Lower lobe of right lung (tissue), 2 donors: Measurements from ENCODE around the gene CETN1. TPM values are rescaled to one million over a fixed set of nuclear protein-coding genes. Genes with fewer than 3 reads are reported as not detected.

Source experiments
- ATAC-seq, 2 donors: fragments of 200-7000 bp; cut with Tn5 transposase; one replicate each; pipeline ENCODE4 v1.9.1; 2020 to 2022; ENCODE audit warnings: mild to moderate bottlenecking in 2 of 2, moderate library complexity in 2 of 2
- DNase-seq: peaks from one replicate; pipeline ENCODE4 v3.0.0-alpha.2; 2020
- H3K27ac ChIP-seq: fragments of 200-600 bp; one replicate; pipeline ENCODE4 v1.8.0; 2022
- H3K27me3 ChIP-seq: fragments of 200-600 bp; one replicate; pipeline ENCODE4 v1.8.0; 2022; ENCODE audit warnings: low read depth
- H3K36me3 ChIP-seq: fragments of 200-600 bp; one replicate; pipeline ENCODE4 v1.8.0; 2022; ENCODE audit warnings: mild to moderate bottlenecking
- H3K4me1 ChIP-seq: fragments of 200-600 bp; one replicate; pipeline ENCODE4 v1.8.0; 2022
- H3K4me3 ChIP-seq: fragments of 200-600 bp; one replicate; pipeline ENCODE4 v1.8.0; 2022; ENCODE audit warnings: mild to moderate bottlenecking
- H3K9me3 ChIP-seq: fragments of 200-600 bp; one replicate; pipeline ENCODE4 v1.8.0; 2022
- intact Hi-C: fragments of 100-400 bp; cut with DNase I; formaldehyde crosslinking; loops from one replicate; pipeline ENCODE4 v1.11.0; 2022
- total RNA-seq: library from RNA; stranded (reverse); fragmentation: NEBNext Ultra II Directional; extraction: Animal tissue kit (Norgen Biotek cat#: 25700); gene quantifications from one replicate; pipeline ENCODE4 v1.2.1, GENCODE V29; 2021
- TF ChIP-seq, protein P1 (sequence below): fragments of 200-600 bp; IDR thresholded peaks from one replicate; pipeline ENCODE4 v1.8.0; 2022; ENCODE audit warnings: antibody characterized with exemption, mild to moderate bottlenecking
- donor health status: DM: no; HTN: yes; CAD: no; lungs with severe emphysema.

The CETN1 gene
- total RNA-seq, 1 donor from 2014 or later: not detected

DNA sequence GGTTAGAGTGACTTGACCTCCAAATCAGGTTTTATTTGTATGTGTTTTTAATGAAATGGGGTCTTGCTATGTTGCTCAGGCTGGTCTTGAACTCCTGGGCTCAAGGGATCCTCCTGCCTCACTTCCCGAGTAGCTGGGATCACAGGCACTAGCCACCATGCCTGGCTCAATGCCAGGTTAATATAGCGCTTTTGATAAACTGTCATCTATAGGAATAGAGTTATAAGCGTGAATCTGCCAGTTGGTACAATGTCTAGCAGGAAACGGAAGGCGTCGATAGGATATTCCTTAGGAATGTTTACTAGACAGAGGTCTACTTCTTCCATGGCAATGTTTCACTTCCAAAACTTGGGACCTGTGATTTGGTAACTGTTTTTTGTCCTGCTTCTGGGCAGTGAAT, 42.1 kb downstream of the CETN1 start:
- ATAC-seq (no peak), DNase-seq (no peak)
- TF ChIP-seq, protein P1, sequence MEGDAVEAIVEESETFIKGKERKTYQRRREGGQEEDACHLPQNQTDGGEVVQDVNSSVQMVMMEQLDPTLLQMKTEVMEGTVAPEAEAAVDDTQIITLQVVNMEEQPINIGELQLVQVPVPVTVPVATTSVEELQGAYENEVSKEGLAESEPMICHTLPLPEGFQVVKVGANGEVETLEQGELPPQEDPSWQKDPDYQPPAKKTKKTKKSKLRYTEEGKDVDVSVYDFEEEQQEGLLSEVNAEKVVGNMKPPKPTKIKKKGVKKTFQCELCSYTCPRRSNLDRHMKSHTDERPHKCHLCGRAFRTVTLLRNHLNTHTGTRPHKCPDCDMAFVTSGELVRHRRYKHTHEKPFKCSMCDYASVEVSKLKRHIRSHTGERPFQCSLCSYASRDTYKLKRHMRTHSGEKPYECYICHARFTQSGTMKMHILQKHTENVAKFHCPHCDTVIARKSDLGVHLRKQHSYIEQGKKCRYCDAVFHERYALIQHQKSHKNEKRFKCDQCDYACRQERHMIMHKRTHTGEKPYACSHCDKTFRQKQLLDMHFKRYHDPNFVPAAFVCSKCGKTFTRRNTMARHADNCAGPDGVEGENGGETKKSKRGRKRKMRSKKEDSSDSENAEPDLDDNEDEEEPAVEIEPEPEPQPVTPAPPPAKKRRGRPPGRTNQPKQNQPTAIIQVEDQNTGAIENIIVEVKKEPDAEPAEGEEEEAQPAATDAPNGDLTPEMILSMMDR: no peak
- intact Hi-C loops: loop anchor here (10.0 kb wide), 1 partner anchor 213 kb away; no protein-coding TSS in a partner anchor
- no peaks in the 10 kb centered on the region for H3K4me1 ChIP-seq
- no peak overlapping the region for H3K27ac ChIP-seq
- no peaks in the 10 kb centered on the region for H3K9me3 ChIP-seq
- no peak overlapping the region for H3K4me3 ChIP-seq
- no peaks in the 10 kb centered on the region for H3K36me3 ChIP-seq
- no peaks in the 10 kb centered on the region for H3K27me3 ChIP-seq

DNA sequence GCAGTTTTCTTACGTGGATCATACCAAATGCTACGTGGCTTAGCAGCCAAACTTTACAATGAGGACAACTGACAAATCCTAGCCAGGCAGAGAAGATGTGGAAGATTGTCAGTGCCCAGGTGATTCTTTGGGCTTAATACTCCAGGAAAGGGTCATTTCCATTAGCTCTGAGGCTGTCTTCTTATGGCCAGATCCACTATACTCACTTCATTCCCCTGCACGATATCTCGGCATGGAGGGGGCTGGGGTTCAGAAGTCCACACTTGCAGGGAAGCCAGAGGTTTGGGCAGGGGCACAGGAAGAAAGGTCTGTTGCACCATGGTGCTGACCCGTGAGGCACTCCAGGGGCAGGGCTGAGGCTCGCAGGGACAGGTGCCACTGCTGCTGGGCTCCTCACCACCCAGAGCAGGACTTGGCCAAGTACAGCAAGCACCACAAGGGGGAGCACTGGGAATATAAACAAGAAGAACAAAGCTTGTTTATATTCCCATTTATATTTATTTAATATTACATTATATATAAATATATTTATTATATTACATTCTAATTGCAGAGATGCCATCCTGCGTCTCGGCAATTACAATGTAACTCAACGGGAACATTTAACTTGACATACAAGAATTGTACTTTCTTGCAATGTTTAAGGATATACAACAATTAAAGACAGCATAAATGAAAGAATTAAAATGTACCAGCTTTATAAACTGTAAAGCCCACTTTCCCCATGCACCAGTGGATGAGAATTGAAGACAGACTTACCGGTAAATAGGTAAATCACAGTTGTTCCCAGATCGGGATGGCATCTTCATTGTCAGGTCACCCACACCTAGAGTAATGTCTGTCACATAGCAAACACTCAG, 43.8 kb downstream of the CETN1 start:
- TF ChIP-seq, protein P1: peak; percentile 77
- ATAC-seq (peak; percentile 81), DNase-seq (peak; percentile 68)
- Histone ChIP-seq H3K4me3 (no peak overlapping the region), H3K4me1 (no peaks in the 10 kb centered on the region), H3K36me3 (no peaks in the 10 kb centered on the region), H3K27ac (no peak overlapping the region), H3K27me3 (no peaks in the 10 kb centered on the region), H3K9me3 (no peaks in the 10 kb centered on the region)
- intact Hi-C loops: loop anchor here (10.0 kb wide), 1 partner anchor 211 kb away; no protein-coding TSS in a partner anchor

DNA sequence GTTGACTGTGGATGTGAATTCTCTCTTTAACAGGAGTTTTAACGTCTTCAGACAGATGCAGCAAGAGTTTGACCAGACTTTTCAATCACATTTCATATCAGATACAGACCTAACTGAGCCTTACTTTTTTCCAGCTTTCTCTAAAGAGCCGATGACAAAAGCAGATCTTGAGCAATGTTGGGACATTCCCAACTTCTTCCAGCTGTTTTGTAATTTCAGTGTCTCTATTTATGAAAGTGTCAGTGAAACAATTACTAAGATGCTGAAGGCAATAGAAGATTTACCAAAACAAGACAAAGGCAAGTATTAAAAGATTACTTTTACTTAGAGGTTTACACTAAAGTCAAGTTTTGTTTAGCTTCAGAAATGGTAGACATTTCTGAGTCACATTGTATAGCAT, 47.1 kb downstream of the CETN1 start:
- DNase-seq (no peak), ATAC-seq (no peak)
- Histone ChIP-seq H3K9me3 (no peaks in the 10 kb centered on the region), H3K4me1 (no peaks in the 10 kb centered on the region), H3K36me3 (no peaks in the 10 kb centered on the region), H3K27me3 (no peaks in the 10 kb centered on the region), H3K27ac (no peak overlapping the region), H3K4me3 (no peak overlapping the region)
- TF ChIP-seq, protein P1: no peak
- intact Hi-C loops: loop anchor here (10.0 kb wide), 1 partner anchor 208 kb away; no protein-coding TSS in a partner anchor

DNA sequence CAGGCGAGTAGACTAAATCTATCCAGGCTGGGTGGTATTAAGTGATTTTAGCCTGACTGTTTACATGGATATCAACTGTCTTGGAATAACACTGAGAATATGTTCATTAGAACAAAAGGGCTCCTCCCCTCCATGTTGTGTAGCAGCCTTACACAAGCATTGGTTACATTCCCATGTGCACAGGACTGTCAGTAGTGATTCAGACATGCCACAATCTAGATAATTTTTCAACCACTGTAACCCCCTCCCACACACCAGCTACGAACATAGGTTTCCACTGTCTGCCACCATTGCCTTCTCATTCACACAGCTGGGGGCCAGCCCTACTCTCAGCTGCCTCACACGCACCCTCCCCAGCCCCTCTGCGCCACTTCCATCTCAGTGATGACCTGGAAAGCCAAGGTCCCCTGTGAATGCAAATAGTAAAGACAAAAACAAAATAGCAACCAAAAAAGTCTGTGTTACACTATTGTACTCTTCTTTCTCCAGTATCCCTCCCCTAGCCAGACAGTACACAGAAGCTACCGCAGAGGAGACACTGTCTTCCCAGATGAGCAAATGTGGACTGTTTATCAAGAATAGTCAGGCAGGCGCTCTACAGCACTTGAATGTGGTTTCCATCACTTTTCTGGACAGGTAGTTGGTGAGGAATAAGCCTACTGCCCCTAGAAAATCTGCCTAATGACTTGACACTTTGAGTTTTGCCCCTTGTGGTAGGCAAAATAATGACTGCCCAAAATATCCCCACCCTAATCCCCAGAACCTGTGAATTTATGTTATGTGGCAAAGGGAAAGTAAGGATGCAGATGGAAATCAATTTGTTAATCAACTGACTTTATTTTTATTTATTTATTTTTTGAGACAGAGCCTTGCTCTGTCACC, 49.3 kb downstream of the CETN1 start:
- TF ChIP-seq, protein P1: no peak
- no peaks in the 10 kb centered on the region for H3K9me3 ChIP-seq
- no peaks in the 10 kb centered on the region for H3K36me3 ChIP-seq
- no peak overlapping the region for H3K27ac ChIP-seq
- DNase-seq: no peak
- intact Hi-C loops: loop anchor here (10.0 kb wide), 1 partner anchor 205 kb away; no protein-coding TSS in a partner anchor
- no peaks in the 10 kb centered on the region for H3K4me1 ChIP-seq
- H3K27me3 ChIP-seq: no peaks in the 10 kb centered on the region
- ATAC-seq: no peak
- no peak overlapping the region for H3K4me3 ChIP-seq

DNA sequence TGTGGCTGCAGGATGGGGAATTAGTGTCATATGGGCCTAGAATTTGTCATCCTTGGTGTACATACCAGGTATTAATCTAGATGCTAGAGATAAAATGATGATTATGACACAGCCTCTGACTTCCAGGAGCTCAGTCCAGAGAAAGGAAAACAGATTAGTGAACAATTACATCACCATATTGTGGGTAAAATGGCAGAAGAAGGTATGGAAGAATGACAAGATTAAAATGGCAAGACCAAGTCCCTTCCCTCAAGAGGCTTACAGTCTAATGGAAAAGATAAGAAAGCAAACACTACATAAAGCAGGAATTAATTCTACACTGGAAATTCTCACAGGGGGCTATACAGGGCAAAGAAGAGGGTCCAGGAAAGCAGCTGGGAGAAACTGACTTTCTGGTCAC, 51.4 kb downstream of the CETN1 start:
- Histone ChIP-seq H3K36me3 (no peaks in the 10 kb centered on the region), H3K4me1 (no peaks in the 10 kb centered on the region), H3K9me3 (no peaks in the 10 kb centered on the region), H3K27ac (no peak overlapping the region), H3K4me3 (no peak overlapping the region), H3K27me3 (no peaks in the 10 kb centered on the region)
- TF ChIP-seq, protein P1: no peak
- no peak for ATAC-seq
- intact Hi-C loops: no loop called here
- no peak for DNase-seq
